Parathyroid adenoma (tissue), 2 donors: ENCODE results near the gene ST3GAL4.

Experiments
- H2AFZ ChIP-seq: fragments of 300-600 bp; sonication (generic); one replicate; pipeline ENCODE4 v1.7.0; 2017; ENCODE audit warnings: antibody characterized with exemption, mild to moderate bottlenecking
- H3K27ac ChIP-seq: fragments of 300-600 bp; sonication (generic); one replicate; pipeline ENCODE4 v1.7.0; 2017
- H3K27me3 ChIP-seq: fragments of 300-600 bp; sonication (generic); one replicate; pipeline ENCODE4 v1.7.0; 2017; ENCODE audit warnings: low read length; ENCODE audit not compliant: control insufficient read depth, insufficient read depth
- H3K36me3 ChIP-seq: fragments of 300-600 bp; sonication (generic); one replicate; pipeline ENCODE4 v1.7.0; 2017; ENCODE audit warnings: low read length; ENCODE audit not compliant: control insufficient read depth, insufficient read depth
- H3K4me1 ChIP-seq: fragments of 300-600 bp; sonication (generic); one replicate; pipeline ENCODE4 v1.7.0; 2017; ENCODE audit warnings: control low read depth
- H3K4me2 ChIP-seq: fragments of 300-600 bp; sonication (generic); one replicate; pipeline ENCODE4 v1.7.0; 2017; ENCODE audit warnings: low read length
- H3K4me3 ChIP-seq: fragments of 300-600 bp; sonication (generic); one replicate; pipeline ENCODE4 v1.7.0; 2017; ENCODE audit warnings: low read depth, low read length
- H3K79me2 ChIP-seq: fragments of 300-600 bp; sonication (generic); one replicate; pipeline ENCODE4 v1.7.0; 2017; ENCODE audit warnings: control low read depth
- H3K9ac ChIP-seq: fragments of 300-600 bp; sonication (generic); one replicate; pipeline ENCODE4 v1.7.0; 2017; ENCODE audit warnings: mild to moderate bottlenecking
- H3K9me3 ChIP-seq: fragments of 300-600 bp; sonication (generic); one replicate; pipeline ENCODE4 v1.7.0; 2017; ENCODE audit warnings: low read length; ENCODE audit not compliant: control insufficient read depth
- CTCF ChIP-seq: fragments of 300-600 bp; sonication (generic); IDR thresholded peaks from one replicate; pipeline ENCODE4 v1.7.0; 2017; ENCODE audit warnings: antibody characterized with exemption, mild to moderate bottlenecking
- donor health status: primary hyperparathyroidism.

The ST3GAL4 gene

DNA sequence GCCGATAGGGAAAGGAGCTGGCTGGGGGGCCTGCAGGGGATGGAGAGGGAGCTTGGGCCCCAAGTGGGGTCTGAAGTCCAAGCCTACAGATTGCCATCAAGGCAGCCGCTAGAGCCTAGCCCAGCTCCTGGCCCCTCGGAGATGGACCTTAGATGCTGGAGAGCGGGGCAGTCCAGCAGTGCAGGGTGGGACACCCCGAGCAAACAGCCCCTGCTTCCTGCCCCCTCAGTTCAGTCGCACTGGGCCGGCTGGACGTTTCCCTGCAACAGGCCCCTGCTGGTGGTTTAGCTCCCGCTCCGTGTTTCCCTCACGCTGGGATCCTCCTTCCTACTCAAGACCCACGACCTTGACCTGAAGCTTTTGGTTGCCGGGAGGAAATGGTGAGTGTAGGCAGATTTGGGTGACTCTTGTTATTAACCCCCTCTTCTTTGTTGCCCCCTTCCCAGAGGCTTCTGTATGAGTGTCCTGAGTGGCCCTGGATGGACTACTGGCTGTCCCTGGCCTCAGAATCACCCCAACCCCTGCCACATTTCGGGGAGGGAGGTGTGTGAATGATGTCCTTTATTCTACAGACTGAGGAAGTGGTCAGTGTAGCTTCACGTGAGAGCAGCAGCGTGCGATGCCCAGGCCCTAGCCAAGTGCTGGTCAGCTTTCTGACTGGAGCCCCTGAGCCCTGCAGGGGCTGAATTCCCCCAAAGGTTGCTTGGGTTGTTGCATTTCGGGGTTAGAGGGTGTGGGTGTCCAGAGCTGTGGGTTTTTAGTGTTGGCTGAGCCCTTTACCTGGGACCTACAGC is 2.7 kb downstream of the ST3GAL4 start:
- no peaks in the 10 kb centered on the region for H3K36me3 ChIP-seq
- H3K27me3 ChIP-seq = no peaks in the 10 kb centered on the region
- H3K27ac ChIP-seq = no peak overlapping the region
- H3K9me3 ChIP-seq = no peaks in the 10 kb centered on the region
- H3K79me2 ChIP-seq = no peaks in the 10 kb centered on the region
- H3K4me1 ChIP-seq = no peaks in the 10 kb centered on the region
- no peak for TF ChIP-seq CTCF
- H2AFZ ChIP-seq = no peak overlapping the region
- no peak overlapping the region for H3K4me2 ChIP-seq
- no peak overlapping the region for H3K9ac ChIP-seq
- no peak overlapping the region for H3K4me3 ChIP-seq

GRCh38 chr11:126358763-126359160 is 3.3 kb downstream of the ST3GAL4 start:
- Histone ChIP-seq H3K4me1 (no peaks in the 10 kb centered on the region), H2AFZ (no peak overlapping the region), H3K79me2 (no peaks in the 10 kb centered on the region), H3K4me3 (no peak overlapping the region), H3K27me3 (no peaks in the 10 kb centered on the region), H3K9me3 (no peaks in the 10 kb centered on the region), H3K9ac (no peak overlapping the region), H3K27ac (no peak overlapping the region), H3K36me3 (no peaks in the 10 kb centered on the region), H3K4me2 (no peak overlapping the region)
- no peak for TF ChIP-seq CTCF

DNA sequence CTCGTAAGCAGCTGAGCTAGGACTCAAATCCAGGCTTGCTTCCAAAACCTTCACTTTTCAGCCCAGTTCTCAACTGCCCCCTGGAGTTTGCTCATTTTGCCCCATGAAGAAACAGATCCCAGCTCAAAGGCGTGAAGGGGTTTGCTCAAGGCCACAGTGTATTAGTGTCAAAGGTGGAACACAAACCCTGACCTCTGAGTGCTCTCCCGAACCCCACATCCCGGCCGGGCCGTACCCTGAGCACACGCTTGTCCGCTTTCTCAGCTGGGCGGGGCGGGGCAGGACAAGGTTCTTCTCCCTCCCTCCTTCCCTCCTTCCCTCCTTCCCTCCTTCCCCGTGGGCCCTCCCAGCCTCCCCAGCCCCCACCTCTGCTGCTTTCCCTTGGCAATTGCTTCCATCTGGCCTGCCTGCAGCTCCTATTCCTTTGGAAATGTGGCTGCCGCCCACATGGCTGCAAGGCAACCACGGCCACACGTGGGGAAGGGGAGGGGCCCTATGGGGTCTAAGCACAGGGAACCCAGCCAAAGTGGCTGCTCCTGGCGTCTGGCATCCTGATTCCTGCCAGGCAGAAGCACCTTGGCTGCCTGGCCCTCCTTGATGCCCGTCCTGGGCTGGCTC is 4.1 kb downstream of the ST3GAL4 start:
- Histone ChIP-seq H3K4me1 (no peaks in the 10 kb centered on the region), H3K27me3 (no peaks in the 10 kb centered on the region), H3K4me3 (no peak overlapping the region), H3K9me3 (no peaks in the 10 kb centered on the region), H2AFZ (no peak overlapping the region), H3K79me2 (no peaks in the 10 kb centered on the region), H3K27ac (no peak overlapping the region), H3K36me3 (no peaks in the 10 kb centered on the region), H3K4me2 (no peak overlapping the region), H3K9ac (no peak overlapping the region)
- no peak for TF ChIP-seq CTCF

- no peak overlapping the region for H3K27ac ChIP-seq
- no peak overlapping the region for H3K4me2 ChIP-seq
- no peaks in the 10 kb centered on the region for H3K27me3 ChIP-seq
- no peak overlapping the region for H2AFZ ChIP-seq
- H3K4me3 ChIP-seq = no peak overlapping the region
- H3K36me3 ChIP-seq = no peaks in the 10 kb centered on the region
- TF ChIP-seq CTCF = no peak
- H3K4me1 ChIP-seq = no peaks in the 10 kb centered on the region
- no peaks in the 10 kb centered on the region for H3K79me2 ChIP-seq
- no peaks in the 10 kb centered on the region for H3K9me3 ChIP-seq
- H3K9ac ChIP-seq = no peak overlapping the region
Observed at GRCh38 chr11:126360049-126360446, 4.6 kb downstream of the ST3GAL4 start.
